ENCODE data around the gene SLC41A2.

GRCh38 chr12:104953323-104953722 lies 4.8 kb downstream of the SLC41A2 start:
- TF ChIP-seq CTCF (IDR thresholded peaks at IDR 0.05) (no peak), SIN3A (IDR thresholded peaks at IDR 0.05; ENCODE audit: borderline replicate concordance, insufficient read depth, low read depth, low read length) (no peak), REST (IDR thresholded peaks at IDR 0.05; ENCODE audit: insufficient read depth in 1 of 2, low read depth in 2 of 2, low read length in 1 of 2) (no peak), TCF7L2 (IDR thresholded peaks at IDR 0.05; ENCODE audit: low read depth, low read length) (no peak)

All from Panc1 (cell line).